Heart left ventricle (tissue), 16 donors: ENCODE data around the gene CINP. TPM values are rescaled to one million over a fixed set of nuclear protein-coding genes. Genes with fewer than 3 reads are reported as not detected.

ENCODE experiments used
- ATAC-seq, 4 donors: fragments of 200-7000 bp; cut with Tn5 transposase; one replicate each; pipeline ENCODE4 v1.9.1; 2020 to 2022; ENCODE audit warnings: moderate library complexity in 4 of 4, mild to moderate bottlenecking in 3 of 4, moderate number of reproducible peaks in 1 of 4
- DNase-seq, 5 donors: peaks; one replicate each; pipeline ENCODE4 v3.0.0-alpha.2; 2020
- H3K27ac ChIP-seq, 12 donors: fragments of 200-600 bp; sonication (generic) in 4 of 12; one replicate each; pipeline versions ENCODE4 v1.5.0 to v1.8.0; 2016 to 2022; ENCODE audit warnings: mild to moderate bottlenecking in 2 of 12
- H3K27me3 ChIP-seq, 9 donors: fragments of 200-600 bp; sonication (generic) in 2 of 9; one replicate each; pipeline versions ENCODE4 v1.5.1 to v1.8.0; 2016 to 2022; ENCODE audit warnings: mild to moderate bottlenecking in 3 of 9
- H3K36me3 ChIP-seq, 9 donors: fragments of 200-600 bp; sonication (generic) in 2 of 9; one replicate each; pipeline versions ENCODE4 v1.5.0 to v1.8.0; 2018 to 2022; ENCODE audit warnings: mild to moderate bottlenecking in 2 of 9
- H3K4me1 ChIP-seq, 12 donors: fragments of 200-600 bp; sonication (generic) in 4 of 12; one replicate each; pipeline versions ENCODE4 v1.5.0 to v1.8.0; 2016 to 2022; ENCODE audit warnings: mild to moderate bottlenecking in 3 of 12
- H3K4me3 ChIP-seq, 12 donors: fragments of 200-600 bp; sonication (generic) in 4 of 12; one replicate each; pipeline versions ENCODE4 v1.5.0 to v1.8.0; 2017 to 2022; ENCODE audit warnings: mild to moderate bottlenecking in 9 of 12, moderate library complexity in 4 of 12
- H3K9me3 ChIP-seq, 12 donors: fragments of 200-600 bp; sonication (generic) in 4 of 12; one replicate each; pipeline versions ENCODE4 v1.5.0 to v1.8.0; 2016 to 2022; ENCODE audit warnings: mild to moderate bottlenecking in 1 of 12
- CTCF ChIP-seq, 12 donors: fragments of 200-600 bp; sonication (generic) in 4 of 12; IDR thresholded peaks; one replicate each; pipeline versions ENCODE4 v1.5.0 to v1.8.0; 2018 to 2022; ENCODE audit warnings: antibody characterized with exemption in 12 of 12, mild to moderate bottlenecking in 5 of 12
- POLR2A ChIP-seq, 2 donors: fragments of 450-650 bp; IDR thresholded peaks; one replicate each; pipeline ENCODE4 v1.6.1; 2017; ENCODE audit warnings: antibody characterized with exemption in 2 of 2, mild to moderate bottlenecking in 2 of 2, moderate library complexity in 2 of 2
- WGBS, 4 donors: extraction: QIAGEN DNeasy Blood & Tissue Kit in 2 of 4; methylation state at CpG; one replicate each; pipeline versions ENCODE4 v1.1.5 to v1.1.7; 2013 to 2018; 5-methylcytosine and 5-hydroxymethylcytosine counted together
- intact Hi-C, 10 donors: fragments of 100-400 bp; cut with DNase I; formaldehyde crosslinking; loops; one replicate each; pipeline versions ENCODE4 v1.11.1 to v1.14.2; 2022
- polyA plus RNA-seq, 2 donors: library from polyadenylated mRNA; stranded (reverse); fragments of 200-250 nt; gene quantifications; one replicate each; pipeline ENCODE4 v1.2.3, GENCODE V29; 2013
- total RNA-seq, 9 donors: library from RNA; depleted of rRNA in 2 of 9; stranded (reverse); fragments of >200 nt in 2 of 9; fragmentation: NEBNext Ultra II Directional in 3 of 9; extraction: Animal tissue kit (Norgen Biotek cat#: 25700) in 3 of 9; gene quantifications; one replicate each; pipeline versions ENCODE4 v1.1.0 to v1.2.4, GENCODE V29; 2016 to 2023
- donor health status: ischemic (EF 13 %, LVEDD 7.1; RV severe dilation, severe dysfunction).
- donor health status: healthy with polysubstance abuse.
- donor health status: DM: no; HTN: yes; CAD: no.
- donor health status: DM: no; HTN: no; CAD: no.
- donor health status: ischemic (EF 25% LVEDD 6.9; RV normal size, moderate dysfunction).
- donor health status: ischemic (EF 25% LVEDD 5.7; RV mildly dilated, moderate dysfunction).
- donor health status: healthy.
- donor health status: DM: yes; HTN: yes; CAD: no.
- donor health status: ischemic (EF 35%, LVEDD 5.7; RV mildly dilated, moderate dysfunction).
- donor health status: nonischemic (EF 11% LVEDD 7.7; RV severe dilation, severe dysfunction).
- donor health status: DM: yes; HTN: yes; CAD: no.
- donor health status: PGD.
- donor health status: ischemic (EF 29% LVEDD 5.4; RV normal size, mild dysfunction).
- donor health status: nonischemic (EF 23%, LVEDD 6.1; RV moderate dilation, normal function).

CINP gene
- total and polyA plus RNA-seq, 11 donors = 26.4 to 51.6 (median 35.3) TPM

- ATAC-seq (no peak), DNase-seq (peak in 4 of 5 donors; percentile 31 to 64 (median 52))
- intact Hi-C loops = loop anchor here in 8 of 10 donors (5.0 to 10.0 kb wide), 12 partner anchors 46 to 612 kb away; partner anchors contain the start of genes DYNC1H1 (in 5 of the 8), CINP (in 2 of the 8), HSP90AA1 (in 2 of the 8) and TECPR2 (in 2 of the 8)
- 1 to 4% (median 2%) methylated on average over 10 of the region's 10 CpGs for WGBS, 4 donors
- Histone ChIP-seq H3K27me3 (no peaks in the 10 kb centered on the region), H3K4me1 (peaks cover 0 to 56% (median 31%) of the 10 kb centered on the region in 12 donors), H3K27ac (peak overlapping the region; percentile 15 to 97 (median 93)), H3K36me3 (no peaks in the 10 kb centered on the region), H3K9me3 (no peaks in the 10 kb centered on the region), H3K4me3 (peak overlapping the region; percentile 27 to 74 (median 56))
- TF ChIP-seq POLR2A (IDR thresholded peaks at IDR 0.05) (no peak), CTCF (IDR thresholded peaks at IDR 0.05) (no peak)
Observed at GRCh38 chr14:102316338-102316742, 46.4 kb downstream of the CINP start.

GRCh38 chr14:102315121-102315520, 47.6 kb downstream of the CINP start:
- ATAC-seq (no peak), DNase-seq (no peak)
- no peaks in the 10 kb centered on the region for H3K36me3 ChIP-seq
- TF ChIP-seq POLR2A (IDR thresholded peaks at IDR 0.05) (no peak), CTCF (IDR thresholded peaks at IDR 0.05) (no peak)
- peaks cover 0 to 46% (median 23%) of the 10 kb centered on the region in 12 donors for H3K4me1 ChIP-seq
- 90 to 96% (median 92%) methylated on average over 6 of the region's 6 CpGs for WGBS, 4 donors
- no peak overlapping the region for H3K4me3 ChIP-seq
- no peaks in the 10 kb centered on the region for H3K27me3 ChIP-seq
- intact Hi-C loops = loop anchor here in 8 of 10 donors (2.0 to 10.0 kb wide), 14 partner anchors 47 to 610 kb away; partner anchors contain the start of genes DYNC1H1 (in 5 of the 8), CINP (in 2 of the 8), HSP90AA1 (in 2 of the 8) and TECPR2 (in 2 of the 8)
- H3K9me3 ChIP-seq = no peaks in the 10 kb centered on the region
- no peak overlapping the region for H3K27ac ChIP-seq

GRCh38 chr14:102314242-102315011, 48.3 kb downstream of the CINP start:
- peak overlapping the region; percentile 37 to 66 (median 52) for H3K4me3 ChIP-seq
- no peaks in the 10 kb centered on the region for H3K36me3 ChIP-seq
- H3K9me3 ChIP-seq = no peaks in the 10 kb centered on the region
- peak overlapping the region in 8 of 12 donors; percentile 2 to 54 (median 30) for H3K27ac ChIP-seq
- H3K27me3 ChIP-seq = no peaks in the 10 kb centered on the region
- TF ChIP-seq CTCF (IDR thresholded peaks at IDR 0.05) (peak; percentile 92 to 99 (median 98)), POLR2A (IDR thresholded peaks at IDR 0.05) (no peak)
- intact Hi-C loops = loop anchor here in 9 of 10 donors (1.0 to 10.0 kb wide), 18 partner anchors 48 to 610 kb away; partner anchors contain the start of genes DYNC1H1 (in 5 of the 9), CINP (in 2 of the 9), HSP90AA1 (in 2 of the 9) and TECPR2 (in 2 of the 9)
- H3K4me1 ChIP-seq = peaks cover 0 to 45% (median 22%) of the 10 kb centered on the region in 12 donors
- ATAC-seq = peak; percentile 41 to 75 (median 66)
- 7 to 9% (median 7%) methylated on average over 52 of the region's 52 CpGs for WGBS, 4 donors
- DNase-seq = peak; percentile 87 to 93 (median 90)
